HG02870 (cell line): ENCODE measurements around the gene CYP26B1.

Source experiments
- ATAC-seq: cut with Tn5 transposase; IDR thresholded peaks from one replicate; pipeline ENCODE4 v1.9.1; 2021; ENCODE audit warnings: mild to moderate bottlenecking, moderate library complexity; ENCODE audit not compliant: unreplicated experiment

Gene CYP26B1

DNA sequence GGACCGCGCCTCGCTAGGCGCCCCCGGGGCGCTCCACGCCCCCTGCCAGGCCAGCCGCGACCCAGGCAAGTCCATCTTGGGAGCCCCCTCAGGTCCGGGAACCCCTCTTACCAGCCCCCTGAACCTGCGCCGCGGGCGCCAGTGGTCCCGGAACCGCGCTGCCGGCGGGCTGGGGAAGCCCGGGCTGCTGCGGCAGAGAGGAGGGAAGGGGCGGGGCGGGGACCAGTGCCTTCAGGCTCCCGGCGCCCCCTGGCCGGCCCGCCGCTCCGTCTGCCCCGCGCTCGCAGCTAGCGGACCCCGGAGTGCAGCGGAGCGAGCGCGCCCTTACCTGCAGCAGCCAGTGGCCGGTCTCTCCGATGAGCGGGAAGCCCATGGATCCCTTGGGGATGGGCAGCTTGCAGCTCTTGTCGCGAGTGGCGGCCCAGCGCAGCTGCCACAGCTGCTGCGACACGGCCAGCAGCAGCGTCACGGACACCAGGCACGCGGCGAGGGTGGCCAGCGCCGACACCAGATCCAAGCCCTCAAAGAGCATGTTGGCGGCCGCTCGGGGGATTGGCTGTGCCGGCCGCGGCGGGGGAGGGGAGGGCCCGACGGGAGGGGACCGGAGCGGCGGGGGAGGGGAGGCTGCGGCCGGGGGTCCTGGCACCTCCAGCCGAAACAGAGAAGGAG lies at the start of gene CYP26B1:
Gene CYP26B1 (minus strand): TSS at position 560 of the 669 bp plus-strand sequence. CDS start 28 bp downstream, at position 532.
- no peak for ATAC-seq

- no peak for ATAC-seq
These were observed 46.1 kb upstream of the CYP26B1 start for GRCh38 chr2:72193723-72194122.

DNA sequence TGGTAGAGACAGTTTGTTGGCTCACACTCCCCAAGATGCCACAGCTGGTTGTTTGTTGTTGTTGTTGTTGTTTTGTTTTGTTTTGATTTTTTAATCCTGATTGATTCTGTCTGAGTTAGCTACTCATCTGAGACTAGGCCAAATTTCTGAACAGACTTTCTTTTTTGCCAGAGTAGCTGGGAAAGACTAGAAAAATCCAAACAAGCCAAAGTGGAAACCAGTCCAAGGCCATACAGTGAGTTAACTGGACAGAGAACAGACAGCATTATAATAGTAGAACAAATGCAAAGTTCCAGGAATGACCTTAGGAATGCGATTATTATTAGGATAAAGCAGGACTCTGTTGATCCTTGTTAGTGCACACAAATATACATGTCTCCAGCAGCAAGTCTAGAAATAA lies 43.8 kb upstream of the CYP26B1 start:
- ATAC-seq = no peak

DNA sequence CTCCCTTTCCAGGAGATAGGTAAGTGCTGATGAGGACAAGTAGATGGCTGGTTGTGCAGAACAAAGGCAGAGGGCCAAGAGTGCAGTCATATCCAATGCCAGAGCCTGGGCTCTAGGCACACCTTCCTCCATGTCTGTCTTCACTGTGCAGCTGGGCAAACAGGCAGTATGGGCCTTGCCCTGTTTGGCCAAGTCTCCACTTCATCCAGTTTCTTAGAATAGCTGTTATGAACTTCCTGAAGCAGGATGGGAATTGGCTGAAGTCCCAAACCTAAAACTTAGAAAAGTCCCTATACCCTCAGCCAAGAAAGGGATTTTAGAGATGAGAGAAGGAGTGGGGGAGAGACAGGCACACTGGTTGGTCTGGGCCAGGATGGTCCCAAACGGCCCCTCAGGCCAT lies 37.5 kb upstream of the CYP26B1 start:
- ATAC-seq = no peak

GRCh38 chr2:72183466-72183865 lies 35.8 kb upstream of the CYP26B1 start:
- ATAC-seq = no peak

DNA sequence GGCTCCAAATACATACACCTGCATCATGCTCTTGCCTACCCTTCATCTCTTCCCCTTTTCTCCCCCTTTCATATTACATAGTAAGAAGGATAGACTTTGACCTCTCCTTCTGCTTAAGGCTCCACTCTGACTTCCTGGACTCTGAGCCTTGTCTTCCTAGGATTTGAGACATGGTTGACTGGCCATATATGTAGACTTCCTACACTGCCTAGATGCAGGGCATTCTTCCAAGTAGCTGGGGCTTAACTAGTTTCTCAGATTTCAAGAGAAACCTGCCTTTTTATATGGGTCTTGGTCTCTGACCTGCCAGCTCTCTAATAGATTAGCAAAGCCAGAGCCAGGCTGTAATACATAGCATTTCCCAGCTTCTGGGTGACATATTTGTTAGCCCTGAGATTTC lies 35.4 kb upstream of the CYP26B1 start:
- ATAC-seq = no peak

DNA sequence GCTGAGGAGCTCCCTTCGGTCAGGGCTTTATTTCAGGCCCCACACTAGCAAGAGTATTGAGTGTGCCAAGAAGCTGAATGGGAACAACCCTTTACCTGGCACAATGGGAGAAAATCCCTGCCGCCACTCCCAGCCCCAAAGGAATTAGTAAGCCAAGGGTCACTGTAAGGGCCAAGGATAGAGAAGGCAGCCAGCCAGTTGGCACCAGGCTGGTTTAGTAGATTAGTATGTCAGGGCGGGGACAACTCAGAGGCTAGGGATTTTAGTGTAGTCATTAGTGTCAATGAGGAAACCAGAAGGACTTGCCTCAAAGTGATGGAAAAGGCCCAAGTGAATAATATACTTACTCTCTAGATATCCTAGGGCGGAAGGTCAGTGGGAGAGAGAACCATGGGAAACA lies 34.9 kb upstream of the CYP26B1 start:
- ATAC-seq = no peak

DNA sequence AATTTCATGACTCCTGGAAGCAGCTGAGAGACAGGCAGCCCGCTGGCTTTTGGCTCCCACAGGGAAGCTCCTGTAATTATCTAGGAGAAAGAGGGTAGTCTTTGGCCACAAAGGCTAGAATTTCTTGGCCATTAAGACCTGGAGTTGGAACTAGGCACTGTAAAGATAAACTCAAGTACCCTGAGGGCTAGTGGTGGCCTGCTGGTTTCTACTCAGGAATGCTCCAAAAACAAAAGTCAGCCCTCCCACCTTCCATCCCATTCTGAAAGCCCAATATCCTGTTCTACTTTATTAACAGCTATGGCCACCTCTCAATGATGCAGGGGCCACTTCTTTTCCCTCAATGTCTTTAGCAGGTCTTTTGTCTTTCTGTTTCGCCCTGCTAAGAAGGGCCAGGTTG lies 34.0 kb upstream of the CYP26B1 start:
- no peak for ATAC-seq

DNA sequence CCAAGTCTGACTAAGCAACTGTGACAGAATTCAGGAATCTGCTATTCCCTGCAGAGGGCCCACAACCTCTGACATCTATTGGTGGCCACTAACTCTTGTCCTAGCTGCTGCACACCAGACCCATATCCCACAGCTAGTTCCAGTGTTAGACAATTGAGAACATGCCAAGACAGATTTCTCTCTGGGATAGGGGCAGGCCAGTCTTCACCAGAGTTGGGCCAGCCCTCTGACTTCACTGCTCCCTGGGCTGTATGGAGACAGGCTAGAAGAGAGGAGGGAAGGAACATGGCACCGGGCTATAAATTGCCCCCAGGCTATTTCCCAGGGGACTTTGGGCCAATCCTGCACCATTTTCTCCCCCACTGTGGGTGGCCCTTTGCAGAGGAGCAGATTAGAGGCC lies 32.7 kb upstream of the CYP26B1 start:
- ATAC-seq = no peak

GRCh38 chr2:72178551-72178950 lies 30.9 kb upstream of the CYP26B1 start:
- no peak for ATAC-seq

- no peak for ATAC-seq
These were observed 28.6 kb upstream of the CYP26B1 start for GRCh38 chr2:72176281-72176680.

- no peak for ATAC-seq
These were observed 28.0 kb upstream of the CYP26B1 start for GRCh38 chr2:72175636-72176035.

DNA sequence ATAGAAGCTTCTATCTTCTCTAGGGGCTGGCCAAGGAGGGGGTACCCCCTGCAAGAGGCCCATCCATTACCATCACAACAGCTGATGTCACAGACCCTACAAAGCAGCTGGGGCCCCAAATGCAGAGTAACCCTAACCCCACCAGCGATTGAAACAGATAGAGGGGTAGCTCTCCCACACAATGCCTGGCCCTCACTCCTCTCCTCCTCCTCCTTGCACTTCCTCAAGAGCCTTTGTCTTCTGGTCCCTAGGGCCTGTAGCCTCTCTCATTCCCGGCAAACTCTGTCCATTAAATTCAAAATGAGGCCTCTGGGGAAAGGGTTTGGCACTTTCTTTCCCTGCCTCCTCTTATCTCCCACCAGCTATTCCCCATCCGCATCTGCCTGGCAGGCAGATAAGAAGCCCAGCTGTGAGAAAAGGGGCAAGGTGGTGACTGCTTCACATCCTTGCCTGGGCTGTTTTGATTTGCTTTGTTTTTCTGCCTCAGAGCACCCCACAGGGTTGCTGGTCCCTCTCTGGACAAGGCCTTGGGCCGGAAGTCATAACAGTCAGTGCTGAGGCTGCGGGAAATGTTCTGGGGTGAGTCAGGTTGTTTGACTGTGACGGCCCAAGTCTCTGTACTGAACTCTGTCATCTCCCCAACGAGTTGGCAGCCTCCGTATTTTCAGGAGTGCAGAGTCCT lies 26.1 kb upstream of the CYP26B1 start:
- no peak for ATAC-seq

- no peak for ATAC-seq
These were observed 24.8 kb upstream of the CYP26B1 start for GRCh38 chr2:72172478-72172877.

DNA sequence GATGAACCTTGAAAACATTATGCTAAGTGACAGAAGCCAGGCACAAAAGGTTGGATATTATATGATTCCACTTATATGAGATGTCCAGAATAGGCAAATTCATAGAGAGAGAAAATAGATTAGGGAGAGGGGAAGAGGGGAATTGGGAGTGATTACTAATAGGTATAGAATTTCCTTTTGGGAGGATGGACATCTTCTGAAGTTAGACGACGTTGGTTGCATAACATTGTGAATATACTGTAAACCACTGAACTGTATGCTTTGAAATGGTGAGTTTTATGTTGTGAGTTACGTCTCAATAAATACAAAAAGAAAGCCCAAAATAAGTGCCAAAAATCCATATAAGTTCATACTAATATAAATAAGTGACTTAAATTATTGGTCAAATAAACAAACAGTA lies 18.6 kb upstream of the CYP26B1 start:
- no peak for ATAC-seq

DNA sequence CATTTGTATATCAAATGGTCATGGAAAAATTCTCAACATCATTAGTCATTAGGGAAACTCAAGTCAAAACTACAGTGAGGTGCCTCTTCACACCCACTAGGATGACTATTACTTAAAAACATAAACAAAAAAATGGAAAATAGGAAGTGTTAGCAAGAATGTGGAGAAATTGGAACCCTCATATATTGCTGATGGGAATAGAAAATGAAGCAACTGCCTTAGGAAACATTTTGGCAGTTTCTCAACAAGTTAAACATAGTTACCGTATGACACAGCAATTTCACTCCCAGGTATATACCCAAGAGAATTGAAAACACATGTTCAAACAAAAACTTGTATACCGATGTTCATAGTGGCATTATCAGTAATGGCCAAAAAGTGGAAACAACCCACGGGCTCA lies 18.1 kb upstream of the CYP26B1 start:
- no peak for ATAC-seq

GRCh38 chr2:72162574-72162973 lies 14.9 kb upstream of the CYP26B1 start:
- ATAC-seq = no peak

GRCh38 chr2:72159211-72159993 lies 11.7 kb upstream of the CYP26B1 start:
- no peak for ATAC-seq

GRCh38 chr2:72157871-72158771 lies 10.5 kb upstream of the CYP26B1 start:
- ATAC-seq = no peak

GRCh38 chr2:72156872-72157271 lies 9.2 kb upstream of the CYP26B1 start:
- no peak for ATAC-seq

GRCh38 chr2:72155737-72156136 lies 8.1 kb upstream of the CYP26B1 start:
- no peak for ATAC-seq
